Stimulated activated CD4-positive, alpha-beta T cell treated with anti-CD3 and anti-CD28 coated beads, Interleukin-2, amount 100 ng/mL, for 48 hours (primary cell): Measurements from ENCODE around the gene POLK.
"Not testable (repeated sequence)": the region's sequence is repeated elsewhere in the genome, so short reads cannot be mapped to it uniquely, and the experiment has no call there.

Experiments used
- DNase-seq, 2 donors: peaks; one replicate each; pipeline ENCODE4 v3.0.0-alpha.2; 2020

Gene POLK

GRCh38 chr5:75511435-75512382 is at the start of gene POLK, which contains the start of gene CERT1:
POLK (plus strand) TSS chr5:75511891.
CERT1 (minus strand) TSS chr5:75511629; CDS start chr5:75511207, 422 bp downstream.
- peak; percentile 86 to 91 for DNase-seq

GRCh38 chr5:75463726-75464125 is 48.0 kb upstream of the POLK start:
- no peak for DNase-seq

- no peak for DNase-seq
Measured at GRCh38 chr5:75465480-75465879, 46.2 kb upstream of the POLK start.

- DNase-seq, result no peak
Measured at GRCh38 chr5:75466006-75466716, 45.5 kb upstream of the POLK start.

GRCh38 chr5:75468593-75468992 is 43.1 kb upstream of the POLK start:
- no peak for DNase-seq

- no peak for DNase-seq
Measured at GRCh38 chr5:75469017-75469416, 42.7 kb upstream of the POLK start.

GRCh38 chr5:75471193-75471592 is 40.5 kb upstream of the POLK start:
- no peak for DNase-seq

GRCh38 chr5:75472973-75473372 is 38.7 kb upstream of the POLK start:
- DNase-seq, result no peak

GRCh38 chr5:75473463-75473862 is 38.2 kb upstream of the POLK start:
- no peak for DNase-seq

- DNase-seq, result no peak
Measured at GRCh38 chr5:75475364-75475763, 36.3 kb upstream of the POLK start.

GRCh38 chr5:75481024-75481423 is 30.7 kb upstream of the POLK start:
- no peak for DNase-seq

- no peak for DNase-seq
Measured at GRCh38 chr5:75482482-75482881, 29.2 kb upstream of the POLK start.

- DNase-seq, result no peak
Measured at GRCh38 chr5:75484605-75485004, 27.1 kb upstream of the POLK start.

GRCh38 chr5:75489847-75490246 is 21.8 kb upstream of the POLK start:
- not testable (repeated sequence) for DNase-seq

- DNase-seq, result no peak
Measured at GRCh38 chr5:75491621-75492020, 20.1 kb upstream of the POLK start.

GRCh38 chr5:75496026-75496425 is 15.7 kb upstream of the POLK start:
- no peak for DNase-seq

- no peak for DNase-seq
Measured at GRCh38 chr5:75498208-75498777, 13.4 kb upstream of the POLK start.

- DNase-seq, result not testable (repeated sequence)
Measured at GRCh38 chr5:75498875-75499274, 12.8 kb upstream of the POLK start.

- not testable (repeated sequence) for DNase-seq
Measured at GRCh38 chr5:75505112-75505511, 6.6 kb upstream of the POLK start.

GRCh38 chr5:75507841-75508240 is 3.9 kb upstream of the POLK start:
- DNase-seq, result no peak

- DNase-seq, result no peak
Measured at GRCh38 chr5:75509546-75509945, 2.1 kb upstream of the POLK start.

GRCh38 chr5:75509956-75510355 is 1.7 kb upstream of the POLK start:
- no peak for DNase-seq

- DNase-seq, result no peak
Measured at GRCh38 chr5:75510417-75510835, 1.3 kb upstream of the POLK start.
